ENCODE data around the gene CDAN1.

Gene CDAN1

DNA sequence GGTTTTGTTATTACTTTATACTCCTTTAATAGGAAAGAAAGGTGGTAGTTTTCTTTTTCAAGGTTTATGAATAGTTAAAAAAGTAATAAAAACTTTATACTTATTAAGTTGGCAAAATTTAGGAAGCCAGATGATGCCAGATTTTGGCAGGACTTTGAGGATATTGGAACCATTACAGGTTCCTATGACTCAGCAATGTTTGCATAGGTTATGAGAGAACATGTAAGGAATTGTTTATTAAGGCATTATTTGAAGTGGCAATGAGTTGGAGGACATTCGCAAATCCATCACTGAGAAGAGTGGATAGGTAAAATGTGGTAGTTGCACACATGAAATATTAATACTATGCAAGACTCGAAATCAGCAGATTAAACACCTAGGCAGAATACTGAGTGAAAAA, 29.9 kb downstream of the CDAN1 start:
- no peak for DNase-seq

- no peak for DNase-seq
These were observed 31.6 kb downstream of the CDAN1 start for GRCh38 chr15:42705336-42705735.

DNA sequence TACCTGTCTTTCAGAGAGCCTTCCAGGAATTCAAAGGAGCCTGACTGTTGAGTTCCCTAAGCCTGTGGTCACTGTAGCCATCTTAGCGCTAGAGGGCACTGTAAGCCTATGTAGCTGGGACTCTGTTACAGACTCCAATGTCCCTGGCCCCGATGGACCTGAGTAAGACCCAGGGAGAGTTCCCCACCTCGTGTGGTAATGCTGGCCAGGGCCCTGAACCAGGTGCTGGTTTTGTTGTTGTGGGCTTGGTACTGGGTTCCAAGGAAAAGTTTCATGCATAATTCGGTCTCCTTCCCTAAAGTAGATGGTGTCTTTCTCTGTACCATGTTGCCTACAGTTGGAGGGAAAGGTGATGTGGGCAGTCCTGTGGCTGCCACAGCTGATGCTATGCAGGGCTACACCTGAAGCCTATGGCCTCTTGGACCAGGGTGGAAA, 32.4 kb downstream of the CDAN1 start:
- DNase-seq = peak; percentile 58 to 68

GRCh38 chr15:42696626-42697025, 40.3 kb downstream of the CDAN1 start:
- DNase-seq = no peak

DNA sequence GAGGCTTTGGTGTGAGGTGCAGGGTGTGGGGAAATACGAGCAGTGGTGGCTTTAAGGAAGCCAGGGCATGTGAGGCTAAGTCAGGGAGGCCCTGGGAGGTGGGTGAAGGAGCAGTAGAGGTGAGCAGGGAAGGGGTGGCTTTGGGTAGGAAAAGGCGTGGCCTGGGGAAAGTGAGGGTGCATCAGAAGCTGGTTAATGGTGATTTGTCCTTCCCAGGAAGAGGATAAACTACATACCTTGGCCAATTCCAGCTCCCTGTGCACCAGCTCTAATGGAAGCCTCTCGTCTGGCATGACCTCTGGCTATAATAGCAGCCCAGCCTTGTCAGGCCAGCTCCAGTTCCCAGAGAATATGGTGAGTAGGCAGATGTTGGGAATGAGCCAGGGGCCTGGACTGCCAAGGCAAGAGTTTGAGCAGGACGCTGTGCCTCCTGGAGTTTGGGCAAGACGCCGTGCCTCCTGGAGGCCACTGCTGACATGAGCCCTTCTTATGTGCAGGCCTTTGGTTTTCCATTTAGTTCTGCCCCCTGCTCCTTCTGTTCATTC, 41.3 kb downstream of the CDAN1 start:
- no peak for DNase-seq

DNA sequence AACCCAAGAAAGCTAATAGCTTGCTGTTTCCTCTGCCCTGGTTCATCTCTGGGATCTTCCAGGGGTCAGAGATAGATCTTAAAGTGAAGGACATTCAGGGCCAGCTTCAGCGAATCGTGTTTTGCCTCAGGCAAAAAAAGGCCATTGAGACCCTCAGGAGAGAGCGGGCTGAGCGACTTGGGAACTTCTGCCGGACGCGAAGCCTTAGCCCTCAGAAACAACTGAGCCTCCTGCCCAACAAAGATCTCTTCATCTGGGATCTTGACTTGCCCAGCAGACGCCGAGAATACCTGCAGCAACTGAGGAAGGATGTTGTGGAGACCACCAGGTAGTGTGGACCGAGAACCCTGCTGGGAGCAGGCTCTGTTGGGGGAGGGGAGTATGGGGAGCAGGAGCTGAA, 42.5 kb downstream of the CDAN1 start:
- no peak for DNase-seq

DNA sequence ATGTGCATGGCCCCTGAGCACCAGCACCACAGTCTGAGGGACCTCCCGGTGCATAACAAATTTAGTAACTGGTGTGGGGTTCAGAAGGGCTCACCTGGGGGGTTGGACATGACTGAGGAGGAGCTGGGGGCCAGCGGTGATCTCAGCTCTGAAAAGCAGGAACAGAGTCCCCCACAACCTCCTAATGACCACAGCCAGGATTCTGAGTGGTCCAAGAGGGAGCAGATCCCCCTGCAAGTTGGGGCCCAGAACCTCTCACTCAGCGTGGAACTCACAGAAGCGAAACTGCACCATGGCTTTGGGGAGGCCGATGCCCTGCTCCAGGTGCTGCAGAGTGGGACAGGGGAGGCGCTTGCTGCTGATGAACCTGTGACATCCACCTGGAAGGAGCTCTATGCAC, 43.0 kb downstream of the CDAN1 start:
- no peak for DNase-seq

GRCh38 chr15:42693496-42693895, 43.4 kb downstream of the CDAN1 start:
- DNase-seq = no peak

- no peak for DNase-seq
These were observed 43.9 kb downstream of the CDAN1 start for GRCh38 chr15:42692997-42693396.

GRCh38 chr15:42692536-42692935, 44.4 kb downstream of the CDAN1 start:
- DNase-seq = no peak

DNA sequence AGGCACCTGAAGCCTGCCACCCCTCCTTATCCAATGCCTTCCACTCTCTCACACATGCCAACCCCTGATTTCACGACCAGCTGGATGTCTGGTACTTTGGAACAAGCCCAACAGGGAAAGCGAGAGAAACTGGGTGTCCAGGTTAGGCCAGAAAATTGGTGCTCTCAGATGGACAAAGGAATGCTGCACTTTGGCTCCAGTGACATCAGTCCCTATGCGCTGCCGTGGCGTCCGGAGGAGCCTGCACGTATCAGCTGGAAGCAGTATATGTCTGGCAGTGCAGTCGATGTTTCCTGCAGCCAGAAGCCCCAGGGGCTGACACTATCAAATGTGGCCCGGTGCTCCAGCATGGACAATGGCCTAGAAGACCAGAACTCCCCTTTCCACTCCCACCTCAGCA, 45.2 kb downstream of the CDAN1 start:
- no peak for DNase-seq

- peak in 1 of 2 experiments; percentile 15 for DNase-seq
These were observed 45.6 kb downstream of the CDAN1 start for GRCh38 chr15:42691308-42691707.

GRCh38 chr15:42688301-42688700, 48.6 kb downstream of the CDAN1 start:
- DNase-seq = no peak

GRCh38 chr15:42687740-42688139, 49.2 kb downstream of the CDAN1 start:
- no peak for DNase-seq

DNA sequence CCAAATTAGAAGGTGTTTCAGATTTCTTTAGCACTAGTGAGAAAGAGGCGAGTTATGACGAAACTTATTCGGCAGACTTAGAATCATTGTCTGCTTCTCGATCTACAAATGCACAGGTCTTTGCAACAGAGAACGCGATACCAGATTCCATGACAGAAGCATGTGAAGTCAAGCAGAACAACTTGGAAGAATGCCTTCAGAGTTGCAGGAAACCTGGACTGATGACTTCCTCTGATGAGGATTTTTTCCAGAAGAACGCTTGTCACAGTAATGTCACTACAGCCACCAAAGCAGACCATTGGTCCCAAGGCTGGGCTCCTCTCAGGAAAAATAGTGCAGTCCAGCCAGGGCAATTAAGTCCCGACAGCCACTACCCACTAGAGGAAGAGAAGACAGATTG, 50.6 kb downstream of the CDAN1 start:
- DNase-seq = no peak

GRCh38 chr15:42681119-42681518, 55.8 kb downstream of the CDAN1 start:
- DNase-seq = no peak

DNA sequence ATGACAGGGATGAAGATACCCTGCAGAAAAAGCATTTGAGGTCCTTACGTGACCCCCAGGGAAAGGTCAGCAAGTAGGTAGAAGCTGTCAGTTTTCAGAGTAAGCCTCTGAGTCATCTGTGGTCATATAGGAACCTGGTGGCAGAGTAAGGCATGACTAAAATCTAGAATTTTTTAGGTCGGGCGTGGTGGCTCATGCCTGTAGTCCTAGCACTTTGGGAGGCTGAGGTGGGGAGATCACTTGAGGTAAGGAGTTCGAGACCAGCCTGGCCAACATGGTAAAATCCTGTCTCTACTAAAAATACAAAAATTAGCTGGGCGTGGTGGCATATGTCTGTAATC, 56.8 kb downstream of the CDAN1 start:
- DNase-seq = peak; percentile 55 to 65

DNA sequence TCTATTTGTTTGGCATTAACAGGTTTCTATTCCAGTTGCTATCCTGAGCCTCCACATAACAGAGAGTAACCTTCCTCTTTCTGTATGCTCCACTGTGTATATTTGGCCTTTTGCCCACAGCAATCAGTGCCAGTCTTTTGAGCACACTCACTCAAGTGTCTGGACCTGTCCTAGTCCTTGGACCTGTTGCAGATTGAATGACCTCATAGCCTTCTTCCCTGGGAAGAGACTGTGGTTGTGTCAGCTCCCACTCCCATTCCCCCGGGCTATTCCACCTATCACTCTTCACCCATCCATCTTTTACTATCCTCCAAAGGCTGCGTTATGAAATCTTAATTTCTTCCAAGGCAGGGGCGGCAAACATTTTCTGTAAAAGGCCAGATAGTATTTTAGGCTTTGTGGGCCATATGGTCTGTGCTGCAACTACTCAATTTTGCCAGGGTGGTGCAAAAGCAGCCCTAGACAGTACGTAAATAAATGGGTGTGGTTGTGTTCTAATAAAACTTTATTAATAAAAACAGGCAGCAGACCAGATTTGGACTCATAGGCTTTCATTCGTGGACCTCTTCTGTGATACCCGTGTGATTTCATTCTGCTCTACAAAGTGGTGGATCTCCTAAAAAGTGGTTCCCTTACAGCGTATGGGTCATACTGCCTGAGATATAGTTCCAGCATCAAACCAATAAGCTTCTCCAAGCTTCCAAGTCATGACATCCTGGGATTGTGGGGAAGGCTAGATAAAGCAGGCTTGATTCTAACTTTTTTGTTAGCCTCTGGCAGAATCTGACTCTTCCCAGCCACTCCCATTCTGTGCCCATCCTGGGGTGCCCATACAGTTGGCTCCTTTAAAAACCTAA, 57.4 kb downstream of the CDAN1 start:
- DNase-seq = no peak

- DNase-seq = no peak
These were observed 61.9 kb downstream of the CDAN1 start for GRCh38 chr15:42675021-42675420.

DNA sequence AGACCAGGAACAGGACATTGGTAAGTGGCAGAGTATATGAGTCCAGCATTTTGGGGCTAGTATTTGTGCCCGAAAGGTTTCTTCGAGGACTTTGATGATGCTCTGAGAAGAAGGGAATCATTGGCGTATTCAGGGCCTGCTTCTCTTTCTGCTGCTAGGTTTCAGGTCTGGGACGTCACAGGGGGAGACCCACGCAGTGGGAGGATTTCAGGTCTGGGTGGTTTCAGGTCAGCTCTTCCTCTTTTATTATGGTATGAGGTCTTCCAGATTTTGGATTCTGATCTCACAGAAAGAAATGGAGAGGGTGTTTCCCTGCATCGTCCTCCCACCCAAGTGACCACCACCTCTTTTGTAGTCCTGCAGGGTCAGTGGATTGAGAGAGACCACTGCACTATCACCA, 62.5 kb downstream of the CDAN1 start:
- no peak for DNase-seq

Measured in activated CD4-positive, alpha-beta T cell treated with anti-CD3 and anti-CD28 coated beads, Interleukin-2, amount 50 U/mL, for 48 hours (primary cell).